K562 (cell line): ENCODE data around the gene DEPP1. TPM values are rescaled to one million over a fixed set of nuclear protein-coding genes. Genes with fewer than 3 reads are reported as not detected.

Source experiments
- ATAC-seq: fragments of 200-7000 bp; cut with Tn5 transposase; 3 replicates; pipeline ENCODE4 v1.9.1; 2020; ENCODE audit warnings: moderate library complexity
- BruUV-seq: library from RNA; stranded (reverse); fragments of 400-500 nt; replicated peaks from 2 replicates; lab custom pipeline; 2021; lab: Mats Ljungman, UMichigan
- CTCF ChIA-PET: fragments of 300-600 bp; formaldehyde crosslinking; extraction: SDS; loops from one replicate; lab custom pipeline; 2021; ENCODE audit warnings: low intra/inter-chr PET ratio; lab: Yijun Ruan, JAX
- POLR2A ChIA-PET: fragments of 300-600, 350-650 bp; sonication (Branson Sonifier 250); formaldehyde crosslinking; extraction: SDS; loops from one replicate; lab custom pipeline; 2021; ENCODE audit warnings: antibody characterized with exemption, inconsistent platforms; lab: Yijun Ruan, JAX
- DNase-seq, 4 experiments: peaks; one replicate each; pipeline versions ENCODE4 v3.0.0 to v3.0.0-alpha.2; 2011 to 2018; ENCODE audit warnings: low spot score in 3 of 4, mixed read lengths in 3 of 4; ENCODE audit errors: extremely low read depth in 1 of 4
- FAIRE-seq: peaks from 2 replicates; lab custom pipeline; 2011; peaks lifted over from hg19 to GRCh38; lab: Jason Lieb, UNC
- H2AFZ ChIP-seq: 2 replicates; pipeline ENCODE4 v1.6.0; 2011; ENCODE audit warnings: low read depth, low read length, control low read depth, inconsistent platforms
- H3K27ac ChIP-seq: fragments of 200-600 bp; 3 replicates; pipeline ENCODE4 v1.8.0; 2011; ENCODE audit warnings: low read depth, mild to moderate bottlenecking, control low read depth, inconsistent platforms, low read length, moderate library complexity, mixed read lengths; ENCODE audit errors: extremely low read depth
- H3K27me3 ChIP-seq, 2 experiments: fragments of 300-600 bp in 1 of 2; 2 replicates in 1 of 2; 3 replicates in 1 of 2; pipeline versions ENCODE4 v1.6.0 to v1.8.0; 2011; ENCODE audit warnings: inconsistent platforms in 2 of 2, low read length in 2 of 2, mild to moderate bottlenecking in 1 of 2, mixed read lengths in 1 of 2, moderate library complexity in 1 of 2; ENCODE audit not compliant: control insufficient read depth in 2 of 2, insufficient read depth in 2 of 2
- H3K36me3 ChIP-seq: fragments of 300-600 bp; 3 replicates; pipeline ENCODE4 v1.8.0; 2011; ENCODE audit warnings: mild to moderate bottlenecking, low read length, inconsistent platforms; ENCODE audit not compliant: control insufficient read depth, insufficient read depth
- H3K4me1 ChIP-seq, 2 experiments: fragments of 200-600 bp in 1 of 2; replicated peaks in 1 of 2; 2 replicates in 1 of 2; 3 replicates in 1 of 2; pipeline versions ENCODE4 v1.5.1 to v1.8.0; 2011; ENCODE audit warnings: inconsistent platforms in 2 of 2, low read length in 2 of 2, mild to moderate bottlenecking in 1 of 2, mixed read lengths in 1 of 2, moderate library complexity in 1 of 2; ENCODE audit not compliant: control insufficient read depth in 2 of 2, insufficient read depth in 2 of 2
- H3K4me2 ChIP-seq: 2 replicates; pipeline ENCODE4 v1.6.1; 2011; ENCODE audit warnings: low read length, control low read depth, inconsistent platforms, mixed read lengths; ENCODE audit not compliant: insufficient read depth
- H3K4me3 ChIP-seq: fragments of 200-600 bp; sonication (generic), shearing (Covaris generic); 2 replicates; pipeline ENCODE4 v1.5.1; 2016; ENCODE audit warnings: control low read depth, inconsistent platforms
- H3K79me2 ChIP-seq: fragments of 200-600 bp; 3 replicates; pipeline ENCODE4 v1.8.0; 2011; ENCODE audit warnings: low read length, inconsistent platforms; ENCODE audit not compliant: control insufficient read depth, insufficient read depth
- H3K9ac ChIP-seq, 2 experiments: 2 replicates each; pipeline versions ENCODE4 v1.6.0 to v1.6.1; 2011; ENCODE audit warnings: low read depth in 2 of 2, low read length in 2 of 2, control low read depth in 1 of 2, inconsistent platforms in 1 of 2, mild to moderate bottlenecking in 1 of 2, mixed read lengths in 1 of 2; ENCODE audit not compliant: insufficient read depth in 1 of 2
- H3K9me1 ChIP-seq: one replicate; pipeline ENCODE4 v1.6.0; 2011; ENCODE audit warnings: inconsistent platforms, mild to moderate bottlenecking, low read length, moderate library complexity; ENCODE audit not compliant: control insufficient read depth, insufficient read depth
- H3K9me3 ChIP-seq: replicated peaks from 2 replicates; pipeline ENCODE4 v1.5.1; 2011; ENCODE audit warnings: low read depth, low read length, inconsistent platforms; ENCODE audit not compliant: control insufficient read depth, insufficient read depth
- H4K20me1 ChIP-seq: replicated peaks from 2 replicates; pipeline ENCODE4 v1.6.1; 2011; ENCODE audit warnings: low read length, inconsistent platforms, mixed read lengths; ENCODE audit not compliant: control insufficient read depth, insufficient read depth
- ARID3A ChIP-seq: IDR thresholded peaks from 2 replicates; pipeline ENCODE4 v1.6.1; 2012; ENCODE audit warnings: low read depth, low read length, improper control_type of control experiment, borderline replicate concordance
- CBX3 ChIP-seq, 2 experiments: IDR thresholded peaks; 1 replicate in 1 of 2; 2 replicates in 1 of 2; pipeline ENCODE4 v1.6.1; 2012; ENCODE audit warnings: inconsistent platforms in 2 of 2, low read length in 2 of 2, borderline replicate concordance in 1 of 2, control low read depth in 1 of 2
- CHD4 ChIP-seq: fragments of 200-600 bp; sonication (generic); IDR thresholded peaks from 3 replicates; pipeline ENCODE4 v1.6.1; 2012; ENCODE audit warnings: low read depth, mild to moderate bottlenecking, mixed read lengths, low read length, inconsistent platforms; ENCODE audit not compliant: insufficient read depth, insufficient replicate concordance, poor library complexity, severe bottlenecking
- CREM ChIP-seq: IDR thresholded peaks from 2 replicates; pipeline ENCODE4 v1.6.1; 2014; ENCODE audit warnings: antibody characterized with exemption, low read depth
- CTBP1 ChIP-seq: fragments of 450-650 bp; IDR thresholded peaks from 2 replicates; pipeline ENCODE4 v1.6.1; 2016; ENCODE audit warnings: borderline replicate concordance
- CXXC5 ChIP-seq: fragments of 250-450 bp; sonication (Bioruptor Pico); IDR thresholded peaks from 2 replicates; pipeline ENCODE4 v1.8.0; 2022; ENCODE audit warnings: inconsistent platforms, mild to moderate bottlenecking, moderate library complexity
- ELF2 ChIP-seq: fragments of 250-450 bp; sonication (Bioruptor Pico); IDR thresholded peaks from 2 replicates; pipeline ENCODE4 v1.5.0; 2021; ENCODE audit warnings: mild to moderate bottlenecking
- GATA2 ChIP-seq: sonication (generic); formaldehyde crosslinking; IDR thresholded peaks from 2 replicates; pipeline ENCODE4 v1.4.0; 2020; ENCODE audit warnings: mild to moderate bottlenecking, missing genetic modification reagents
- MAFG ChIP-seq: fragments of 450-650 bp; conservative IDR thresholded peaks from 2 replicates; pipeline ENCODE4 v1.6.1; 2016; ENCODE audit warnings: missing genetic modification characterization, missing compliant biosample characterization
- MXD1 ChIP-seq: fragments of 250-450 bp; sonication (Bioruptor Pico); IDR thresholded peaks from 2 replicates; pipeline ENCODE4 v1.8.0; 2021; ENCODE audit warnings: borderline replicate concordance, mild to moderate bottlenecking, moderate library complexity; ENCODE audit not compliant: poor library complexity, severe bottlenecking
- SIX5 ChIP-seq, 2 experiments: IDR thresholded peaks; 2 replicates each; pipeline ENCODE4 v1.6.1; 2011; ENCODE audit warnings: low read length in 2 of 2, borderline replicate concordance in 1 of 2, low read depth in 1 of 2, mild to moderate bottlenecking in 1 of 2, moderate library complexity in 1 of 2; ENCODE audit not compliant: insufficient read depth in 1 of 2
- SRSF1 ChIP-seq: fragments of 200-400 bp; formaldehyde crosslinking; IDR thresholded peaks from 2 replicates; pipeline ENCODE4 v1.6.1; 2017; ENCODE audit warnings: mild to moderate bottlenecking, low read depth, low read length, moderate library complexity
- TBP ChIP-seq: optimal IDR thresholded peaks from 2 replicates; pipeline ENCODE3; 2011; ENCODE audit warnings: low read depth, low read length, improper control_type of control experiment
- TEAD4 ChIP-seq, 2 experiments: sonication (generic) in 1 of 2; formaldehyde crosslinking in 1 of 2; IDR thresholded peaks; 2 replicates each; pipeline versions ENCODE4 v1.6.1 to v1.8.0; 2012 to 2022; ENCODE audit warnings: borderline replicate concordance in 1 of 2, inconsistent platforms in 1 of 2, low read length in 1 of 2, mild to moderate bottlenecking in 1 of 2, missing genetic modification reagents in 1 of 2
- ZNF165 ChIP-seq: fragments of 250-450 bp; sonication (Bioruptor Pico); IDR thresholded peaks from 2 replicates; pipeline ENCODE4 v1.4.0; 2020; ENCODE audit warnings: borderline replicate concordance
- ZNF197 ChIP-seq: fragments of 200-800 bp; sonication (Bioruptor generic); IDR thresholded peaks from 2 replicates; pipeline ENCODE4 v1.6.1; 2016; ENCODE audit warnings: low read depth, missing genetic modification characterization, missing compliant biosample characterization
- ZNF217 ChIP-seq: sonication (generic); formaldehyde crosslinking; IDR thresholded peaks from 2 replicates; pipeline ENCODE4 v1.8.0; 2022; ENCODE audit warnings: mild to moderate bottlenecking, missing genetic modification reagents
- WGBS: fragments of 100-300 bp; shearing (Covaris generic); methylation state at CpG from one replicate; pipeline ENCODE4 v1.1.6; 2016; ENCODE audit warnings: low coverage, mixed read lengths; ENCODE audit not compliant: insufficient coverage; ENCODE audit errors: missing lambda C conversion rate; 5-methylcytosine and 5-hydroxymethylcytosine counted together
- in situ Hi-C: fragments of 300-500 bp; cut with MboI; formaldehyde crosslinking; loops from 4 replicates; pipeline ENCODE4 v1.15.0; 2018; ENCODE audit warnings: inconsistent platforms, mixed read lengths
- intact Hi-C: fragments of 100-400 bp; cut with micrococcal nuclease; formaldehyde crosslinking; loops from 2 replicates; pipeline ENCODE4 v1.14.2; 2022
- polyA plus RNA-seq, 8 experiments: library from polyadenylated mRNA; depleted of rRNA in 4 of 8; stranded (reverse) in 5 of 8; unstranded in 3 of 8; fragments of >200 nt; fragmentation: Nextera tagmentation in 2 of 8; fragmentation: Illumina TruSeq in 1 of 8; extraction: Ambion mirVana in 2 of 8; extraction: Trizol in 1 of 8; gene quantifications; 2 replicates each; pipeline versions ENCODE4 v1.2.1 to v1.2.3, GENCODE V29; 2011 to 2014; ENCODE audit warnings: inconsistent platforms in 1 of 8, missing spikeins in 1 of 8
- total RNA-seq, 7 experiments: library from RNA; depleted of rRNA in 6 of 7; stranded (reverse); fragments of >200 nt in 6 of 7; fragmentation: Illumina TruSeq in 2 of 7; extraction: Trizol in 2 of 7; gene quantifications; 2 replicates each; pipeline versions ENCODE4 v1.2.1 to v1.2.3, GENCODE V29; 2011 to 2021; ENCODE audit warnings: low replicate concordance in 1 of 7
- TF ChIP-seq, protein P1 (sequence below): fragments of 450-650 bp; IDR thresholded peaks from 2 replicates; pipeline ENCODE4 v1.6.1; 2016; ENCODE audit warnings: low read depth, mild to moderate bottlenecking, moderate library complexity

Gene DEPP1
- total and polyA plus RNA-seq, 9 of the 15 experiments (the other 6 are each of a cell fraction or from before 2014, with no cell fraction given) = 0.04 to 0.54 (median 0.20) TPM; not detected in 1

DNA sequence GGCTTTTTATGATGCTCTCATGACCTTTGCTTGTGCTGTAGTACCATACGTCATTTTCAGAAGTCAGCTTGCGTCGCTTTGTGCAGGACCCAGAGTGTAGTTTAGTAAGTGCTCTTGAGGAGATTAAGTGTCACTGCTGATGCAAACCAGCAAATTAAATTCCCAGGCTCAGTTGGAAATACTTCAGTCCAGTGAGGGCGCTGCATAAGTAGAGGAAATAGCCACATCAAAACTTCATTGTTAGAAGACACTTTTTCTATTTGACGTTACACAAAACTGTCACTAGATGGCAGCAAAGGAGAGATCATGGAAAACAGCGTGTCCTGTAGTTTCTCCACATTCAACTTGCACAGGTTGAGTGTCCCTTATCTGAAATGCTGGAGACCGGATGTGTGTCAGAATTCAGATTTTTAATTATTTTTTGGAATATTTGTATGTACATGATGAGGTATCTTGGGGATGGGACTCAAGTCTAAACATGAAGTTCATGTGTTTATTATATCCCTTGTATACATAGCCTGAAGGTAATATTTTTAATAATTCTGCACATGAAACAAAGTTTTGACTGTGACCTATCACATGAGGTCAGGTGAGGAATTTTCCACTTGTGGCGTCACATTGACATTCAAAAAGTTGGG, 30.0 kb upstream of the DEPP1 start:
- no peak overlapping the region for H3K4me2 ChIP-seq
- peak; percentile 94 for FAIRE-seq
- no peaks in the 10 kb centered on the region for H3K27me3 ChIP-seq
- H4K20me1 ChIP-seq = no peaks in the 10 kb centered on the region
- no peak overlapping the region for H3K27ac ChIP-seq
- ChIA-PET CTCF (interaction anchor here (0.6 to 1.5 kb wide), 3 partner anchors 53 to 227 kb away, joined by 3 to 11 read pairs (median 6); no protein-coding TSS in a partner anchor), POLR2A (no interaction called here)
- in situ Hi-C loops = loop anchor here (10.0 kb wide), 1 partner anchor 456 kb away; no protein-coding TSS in a partner anchor
- intact Hi-C loops = loop anchor here (2.0 to 5.0 kb wide), 3 partner anchors 226 to 1014 kb away; no protein-coding TSS in a partner anchor
- H3K9ac ChIP-seq = no peak overlapping the region
- peak overlapping the region; percentile 29; the same call in 1 of the 2 replicates for H2AFZ ChIP-seq
- H3K36me3 ChIP-seq = peaks cover 14% of the 10 kb centered on the region
- H3K9me1 ChIP-seq = no peaks in the 10 kb centered on the region
- H3K79me2 ChIP-seq = peaks cover 3% of the 10 kb centered on the region; the same call in 2 of the 3 replicates
- no TSS peak for BruUV-seq
- peaks cover 2% of the 10 kb centered on the region; the same call in 1 of the 2 replicates for H3K9me3 ChIP-seq
- peak; percentile 95 for ATAC-seq
- peak; percentile 68 to 87 (median 72) for DNase-seq
- 13% methylated on average over 8 of the region's 8 CpGs for WGBS
- no peak overlapping the region for H3K4me3 ChIP-seq
- H3K4me1 ChIP-seq = 0 out of 5 replicates have a peak, but pooled peaks cover 0 to 2% of the 10 kb centered on the region in 2 experiments
- TF ChIP-seq ZNF165 (CRISPR knock-in tag) (no peak), SRSF1 (no peak), GATA2 (no peak), CREM (no peak; the same call in none of the 2 replicates), ARID3A (peak; percentile 95), ZNF197 (CRISPR knock-in tag) (no peak), ELF2 (CRISPR knock-in tag) (no peak), ZNF217 (no peak), CBX3 (IDR thresholded peaks at IDR 0.05; ENCODE audit: borderline replicate concordance in 1 of 2, low read length in 2 of 2) (peak in 1 of 2 experiments; percentile 34; a peak in 1 of 3 replicates), TBP (no peak), CXXC5 (CRISPR knock-in tag) (peak; percentile 13; the same call in 1 of the 2 replicates), CTBP1 (peak; percentile 47; the same call in 1 of the 2 replicates), MXD1 (CRISPR knock-in tag) (no peak), CHD4 (no peak), MAFG (tag) (no peak), SIX5 (IDR thresholded peaks at IDR 0.05; ENCODE audit: borderline replicate concordance in 1 of 2, insufficient read depth in 1 of 2, low read depth in 1 of 2, low read length in 2 of 2) (no peak), TEAD4 (IDR thresholded peaks at IDR 0.05; ENCODE audit: low read length) (0 out of 2 replicates have a peak, but pooled peaks have one; percentile 17), TEAD4 (CRISPR knock-in tag; IDR thresholded peaks at IDR 0.05; ENCODE audit: borderline replicate concordance) (no peak)
- TF ChIP-seq, protein P1, sequence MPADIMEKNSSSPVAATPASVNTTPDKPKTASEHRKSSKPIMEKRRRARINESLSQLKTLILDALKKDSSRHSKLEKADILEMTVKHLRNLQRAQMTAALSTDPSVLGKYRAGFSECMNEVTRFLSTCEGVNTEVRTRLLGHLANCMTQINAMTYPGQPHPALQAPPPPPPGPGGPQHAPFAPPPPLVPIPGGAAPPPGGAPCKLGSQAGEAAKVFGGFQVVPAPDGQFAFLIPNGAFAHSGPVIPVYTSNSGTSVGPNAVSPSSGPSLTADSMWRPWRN = no peak
